ENCODE data around the gene IGHMBP2. TPM values are rescaled to one million over a fixed set of nuclear protein-coding genes. Genes with fewer than 3 reads are reported as not detected.

IGHMBP2 gene
- total and polyA plus RNA-seq, 2 of the 8 experiments (the other 6 are each of a cell fraction or from before 2014, with no cell fraction given) = 8.4 to 17.6 TPM

GRCh38 chr11:68960294-68961071 is 56.8 kb downstream of the IGHMBP2 start (continued):
- TF ChIP-seq, protein P1, sequence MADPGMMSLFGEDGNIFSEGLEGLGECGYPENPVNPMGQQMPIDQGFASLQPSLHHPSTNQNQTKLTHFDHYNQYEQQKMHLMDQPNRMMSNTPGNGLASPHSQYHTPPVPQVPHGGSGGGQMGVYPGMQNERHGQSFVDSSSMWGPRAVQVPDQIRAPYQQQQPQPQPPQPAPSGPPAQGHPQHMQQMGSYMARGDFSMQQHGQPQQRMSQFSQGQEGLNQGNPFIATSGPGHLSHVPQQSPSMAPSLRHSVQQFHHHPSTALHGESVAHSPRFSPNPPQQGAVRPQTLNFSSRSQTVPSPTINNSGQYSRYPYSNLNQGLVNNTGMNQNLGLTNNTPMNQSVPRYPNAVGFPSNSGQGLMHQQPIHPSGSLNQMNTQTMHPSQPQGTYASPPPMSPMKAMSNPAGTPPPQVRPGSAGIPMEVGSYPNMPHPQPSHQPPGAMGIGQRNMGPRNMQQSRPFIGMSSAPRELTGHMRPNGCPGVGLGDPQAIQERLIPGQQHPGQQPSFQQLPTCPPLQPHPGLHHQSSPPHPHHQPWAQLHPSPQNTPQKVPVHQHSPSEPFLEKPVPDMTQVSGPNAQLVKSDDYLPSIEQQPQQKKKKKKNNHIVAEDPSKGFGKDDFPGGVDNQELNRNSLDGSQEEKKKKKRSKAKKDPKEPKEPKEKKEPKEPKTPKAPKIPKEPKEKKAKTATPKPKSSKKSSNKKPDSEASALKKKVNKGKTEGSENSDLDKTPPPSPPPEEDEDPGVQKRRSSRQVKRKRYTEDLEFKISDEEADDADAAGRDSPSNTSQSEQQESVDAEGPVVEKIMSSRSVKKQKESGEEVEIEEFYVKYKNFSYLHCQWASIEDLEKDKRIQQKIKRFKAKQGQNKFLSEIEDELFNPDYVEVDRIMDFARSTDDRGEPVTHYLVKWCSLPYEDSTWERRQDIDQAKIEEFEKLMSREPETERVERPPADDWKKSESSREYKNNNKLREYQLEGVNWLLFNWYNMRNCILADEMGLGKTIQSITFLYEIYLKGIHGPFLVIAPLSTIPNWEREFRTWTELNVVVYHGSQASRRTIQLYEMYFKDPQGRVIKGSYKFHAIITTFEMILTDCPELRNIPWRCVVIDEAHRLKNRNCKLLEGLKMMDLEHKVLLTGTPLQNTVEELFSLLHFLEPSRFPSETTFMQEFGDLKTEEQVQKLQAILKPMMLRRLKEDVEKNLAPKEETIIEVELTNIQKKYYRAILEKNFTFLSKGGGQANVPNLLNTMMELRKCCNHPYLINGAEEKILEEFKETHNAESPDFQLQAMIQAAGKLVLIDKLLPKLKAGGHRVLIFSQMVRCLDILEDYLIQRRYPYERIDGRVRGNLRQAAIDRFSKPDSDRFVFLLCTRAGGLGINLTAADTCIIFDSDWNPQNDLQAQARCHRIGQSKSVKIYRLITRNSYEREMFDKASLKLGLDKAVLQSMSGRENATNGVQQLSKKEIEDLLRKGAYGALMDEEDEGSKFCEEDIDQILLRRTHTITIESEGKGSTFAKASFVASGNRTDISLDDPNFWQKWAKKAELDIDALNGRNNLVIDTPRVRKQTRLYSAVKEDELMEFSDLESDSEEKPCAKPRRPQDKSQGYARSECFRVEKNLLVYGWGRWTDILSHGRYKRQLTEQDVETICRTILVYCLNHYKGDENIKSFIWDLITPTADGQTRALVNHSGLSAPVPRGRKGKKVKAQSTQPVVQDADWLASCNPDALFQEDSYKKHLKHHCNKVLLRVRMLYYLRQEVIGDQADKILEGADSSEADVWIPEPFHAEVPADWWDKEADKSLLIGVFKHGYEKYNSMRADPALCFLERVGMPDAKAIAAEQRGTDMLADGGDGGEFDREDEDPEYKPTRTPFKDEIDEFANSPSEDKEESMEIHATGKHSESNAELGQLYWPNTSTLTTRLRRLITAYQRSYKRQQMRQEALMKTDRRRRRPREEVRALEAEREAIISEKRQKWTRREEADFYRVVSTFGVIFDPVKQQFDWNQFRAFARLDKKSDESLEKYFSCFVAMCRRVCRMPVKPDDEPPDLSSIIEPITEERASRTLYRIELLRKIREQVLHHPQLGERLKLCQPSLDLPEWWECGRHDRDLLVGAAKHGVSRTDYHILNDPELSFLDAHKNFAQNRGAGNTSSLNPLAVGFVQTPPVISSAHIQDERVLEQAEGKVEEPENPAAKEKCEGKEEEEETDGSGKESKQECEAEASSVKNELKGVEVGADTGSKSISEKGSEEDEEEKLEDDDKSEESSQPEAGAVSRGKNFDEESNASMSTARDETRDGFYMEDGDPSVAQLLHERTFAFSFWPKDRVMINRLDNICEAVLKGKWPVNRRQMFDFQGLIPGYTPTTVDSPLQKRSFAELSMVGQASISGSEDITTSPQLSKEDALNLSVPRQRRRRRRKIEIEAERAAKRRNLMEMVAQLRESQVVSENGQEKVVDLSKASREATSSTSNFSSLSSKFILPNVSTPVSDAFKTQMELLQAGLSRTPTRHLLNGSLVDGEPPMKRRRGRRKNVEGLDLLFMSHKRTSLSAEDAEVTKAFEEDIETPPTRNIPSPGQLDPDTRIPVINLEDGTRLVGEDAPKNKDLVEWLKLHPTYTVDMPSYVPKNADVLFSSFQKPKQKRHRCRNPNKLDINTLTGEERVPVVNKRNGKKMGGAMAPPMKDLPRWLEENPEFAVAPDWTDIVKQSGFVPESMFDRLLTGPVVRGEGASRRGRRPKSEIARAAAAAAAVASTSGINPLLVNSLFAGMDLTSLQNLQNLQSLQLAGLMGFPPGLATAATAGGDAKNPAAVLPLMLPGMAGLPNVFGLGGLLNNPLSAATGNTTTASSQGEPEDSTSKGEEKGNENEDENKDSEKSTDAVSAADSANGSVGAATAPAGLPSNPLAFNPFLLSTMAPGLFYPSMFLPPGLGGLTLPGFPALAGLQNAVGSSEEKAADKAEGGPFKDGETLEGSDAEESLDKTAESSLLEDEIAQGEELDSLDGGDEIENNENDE (IDR thresholded peaks at IDR 0.05; ENCODE audit: insufficient replicate concordance, low read length) = no peak
- no peak for TF ChIP-seq ATF2 (IDR thresholded peaks at IDR 0.05; ENCODE audit: low read length)
- TF ChIP-seq POU5F1 (IDR thresholded peaks at IDR 0.05; ENCODE audit: low read depth, low read length) = no peak
- TF ChIP-seq YY1 (IDR thresholded peaks at IDR 0.05; ENCODE audit: low read depth, low read length) = no peak
- no peak for TF ChIP-seq TAF1 (IDR thresholded peaks at IDR 0.05; ENCODE audit: low read depth, low read length)
- TF ChIP-seq, protein P2, sequence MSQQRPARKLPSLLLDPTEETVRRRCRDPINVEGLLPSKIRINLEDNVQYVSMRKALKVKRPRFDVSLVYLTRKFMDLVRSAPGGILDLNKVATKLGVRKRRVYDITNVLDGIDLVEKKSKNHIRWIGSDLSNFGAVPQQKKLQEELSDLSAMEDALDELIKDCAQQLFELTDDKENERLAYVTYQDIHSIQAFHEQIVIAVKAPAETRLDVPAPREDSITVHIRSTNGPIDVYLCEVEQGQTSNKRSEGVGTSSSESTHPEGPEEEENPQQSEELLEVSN (IDR thresholded peaks at IDR 0.05) = no peak

Data from H1 (cell line).